HL-60/S4 treated with phorbol 12-myristate 13-acetate at 8.2 ng/mL for 4 days and 3 days (cell line): ENCODE data around the gene SLC30A3.

Experiments
- in situ Hi-C: fragments of 300-500 bp; cut with MboI; formaldehyde crosslinking; loops from 2 replicates; pipeline ENCODE4 v1.15.0; 2022; ENCODE audit warnings: low sequenced_read_pairs

The SLC30A3 gene

DNA sequence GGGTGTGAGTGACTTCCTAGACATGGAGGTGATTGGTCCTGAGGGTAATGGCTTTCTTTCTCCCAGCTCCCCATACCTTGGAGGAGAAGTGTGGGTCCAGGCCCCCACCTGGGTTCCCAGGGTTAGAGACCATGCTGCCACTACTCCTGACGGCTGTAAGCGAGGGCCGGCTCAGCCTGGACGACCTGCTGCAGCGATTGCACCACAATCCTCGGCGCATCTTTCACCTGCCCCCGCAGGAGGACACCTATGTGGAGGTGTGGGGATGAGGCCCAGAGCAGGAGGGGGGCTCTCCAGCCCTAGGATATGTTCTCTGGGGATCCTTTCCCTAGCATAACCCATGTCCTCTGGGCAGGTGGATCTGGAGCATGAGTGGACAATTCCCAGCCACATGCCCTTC is 23.9 kb downstream of the SLC30A3 start:
- in situ Hi-C loops = no loop called here

DNA sequence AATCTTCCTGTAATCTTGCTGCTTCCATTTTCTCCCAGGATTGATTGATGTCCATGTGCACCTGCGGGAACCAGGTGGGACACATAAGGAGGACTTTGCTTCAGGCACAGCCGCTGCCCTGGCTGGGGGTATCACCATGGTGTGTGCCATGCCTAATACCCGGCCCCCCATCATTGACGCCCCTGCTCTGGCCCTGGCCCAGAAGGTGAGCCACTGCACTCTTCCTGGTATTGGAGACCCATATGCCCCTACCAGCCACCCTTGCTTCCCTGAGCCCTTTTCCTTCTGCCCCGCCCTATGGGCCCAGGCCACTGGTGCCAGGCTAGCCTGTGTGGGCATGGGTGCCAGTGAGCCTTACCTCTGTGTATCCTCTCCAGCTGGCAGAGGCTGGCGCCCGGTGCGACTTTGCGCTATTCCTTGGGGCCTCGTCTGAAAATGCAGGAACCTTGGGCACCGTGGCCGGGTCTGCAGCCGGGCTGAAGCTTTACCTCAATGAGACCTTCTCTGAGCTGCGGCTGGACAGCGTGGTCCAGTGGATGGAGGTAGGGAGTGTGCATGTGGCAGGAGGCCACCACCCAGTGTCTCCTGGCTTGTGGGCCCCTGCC is 25.4 kb downstream of the SLC30A3 start:
- in situ Hi-C loops = no loop called here

DNA sequence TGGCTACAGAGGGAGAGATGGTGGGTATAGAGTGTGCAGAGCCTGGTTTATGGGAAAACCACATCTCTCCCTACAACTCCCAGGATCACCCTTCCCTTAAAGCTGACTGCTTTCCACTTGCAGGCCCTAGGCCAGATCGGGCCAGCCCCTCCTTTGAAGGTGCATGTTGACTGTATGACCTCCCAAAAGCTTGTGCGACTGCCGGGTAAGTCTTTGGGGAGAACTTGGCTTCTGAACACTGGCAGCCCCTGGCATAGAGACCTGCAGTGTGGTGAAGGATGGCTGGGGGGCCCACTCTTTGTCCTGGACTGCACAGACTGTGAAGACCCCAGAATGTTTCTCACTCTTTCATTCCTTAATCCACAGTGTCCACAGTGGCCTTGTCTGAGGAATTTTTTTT is 26.2 kb downstream of the SLC30A3 start:
- in situ Hi-C loops = no loop called here

DNA sequence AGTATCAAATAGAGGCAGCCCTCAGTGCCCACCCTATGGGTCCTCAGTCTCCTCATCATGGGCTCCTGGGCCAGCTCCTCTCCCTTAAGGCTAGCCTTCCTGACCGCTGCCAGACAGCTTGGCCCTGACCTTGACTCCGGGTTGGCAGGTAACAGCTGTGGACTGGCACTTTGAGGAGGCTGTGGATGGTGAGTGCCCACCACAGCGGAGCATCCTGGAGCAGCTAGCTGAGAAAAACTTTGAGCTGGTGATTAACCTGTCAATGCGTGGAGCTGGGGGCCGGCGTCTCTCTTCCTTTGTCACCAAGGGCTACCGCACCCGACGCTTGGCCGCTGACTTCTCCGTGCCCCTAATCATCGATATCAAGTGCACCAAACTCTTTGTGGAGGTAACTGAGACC is 26.7 kb downstream of the SLC30A3 start:
- in situ Hi-C loops = no loop called here

DNA sequence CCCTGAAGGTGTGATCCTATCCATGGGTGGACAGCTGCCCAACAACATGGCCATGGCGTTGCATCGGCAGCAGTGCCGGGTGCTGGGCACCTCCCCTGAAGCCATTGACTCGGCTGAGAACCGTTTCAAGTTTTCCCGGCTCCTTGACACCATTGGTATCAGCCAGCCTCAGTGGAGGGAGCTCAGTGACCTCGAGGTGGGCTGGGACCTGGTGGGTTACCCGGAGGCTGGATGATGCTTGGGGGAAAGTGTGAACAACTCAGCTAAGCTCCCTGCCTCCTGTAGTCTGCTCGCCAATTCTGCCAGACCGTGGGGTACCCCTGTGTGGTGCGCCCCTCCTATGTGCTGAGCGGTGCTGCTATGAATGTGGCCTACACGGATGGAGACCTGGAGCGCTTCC is 29.5 kb downstream of the SLC30A3 start:
- in situ Hi-C loops = no loop called here

DNA sequence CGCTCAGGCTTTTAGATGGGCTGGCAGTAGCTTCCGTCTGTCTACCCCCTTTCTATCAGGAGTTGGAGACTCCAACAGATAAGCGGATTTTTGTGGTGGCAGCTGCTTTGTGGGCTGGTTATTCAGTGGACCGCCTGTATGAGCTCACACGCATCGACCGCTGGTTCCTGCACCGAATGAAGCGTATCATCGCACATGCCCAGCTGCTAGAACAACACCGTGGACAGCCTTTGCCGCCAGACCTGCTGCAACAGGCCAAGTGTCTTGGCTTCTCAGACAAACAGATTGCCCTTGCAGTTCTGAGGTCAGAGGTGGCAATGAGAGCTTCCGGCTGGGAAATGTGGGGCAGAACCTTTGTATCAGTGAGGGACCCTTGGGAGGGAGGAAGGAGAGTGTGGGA is 30.9 kb downstream of the SLC30A3 start:
- in situ Hi-C loops = no loop called here

DNA sequence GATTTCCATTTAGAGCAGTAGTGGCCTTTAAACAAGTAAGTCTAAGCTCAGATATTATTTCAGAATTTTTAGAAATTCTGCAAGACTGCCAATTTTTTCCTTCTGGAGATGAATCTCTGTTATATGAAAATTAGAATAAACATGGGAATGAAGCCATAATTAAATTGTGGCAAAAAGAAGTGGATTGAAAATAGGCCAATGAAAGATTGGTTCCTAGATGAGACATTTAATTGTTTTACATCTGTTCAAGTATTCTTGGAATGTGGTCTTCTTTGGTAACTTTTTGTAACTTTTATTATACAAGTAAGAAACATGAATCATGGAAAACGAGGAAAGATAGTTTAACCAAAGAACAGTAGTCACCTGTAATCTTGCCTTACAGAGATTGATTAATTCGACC is 35.3 kb downstream of the SLC30A3 start:
- in situ Hi-C loops = no loop called here

DNA sequence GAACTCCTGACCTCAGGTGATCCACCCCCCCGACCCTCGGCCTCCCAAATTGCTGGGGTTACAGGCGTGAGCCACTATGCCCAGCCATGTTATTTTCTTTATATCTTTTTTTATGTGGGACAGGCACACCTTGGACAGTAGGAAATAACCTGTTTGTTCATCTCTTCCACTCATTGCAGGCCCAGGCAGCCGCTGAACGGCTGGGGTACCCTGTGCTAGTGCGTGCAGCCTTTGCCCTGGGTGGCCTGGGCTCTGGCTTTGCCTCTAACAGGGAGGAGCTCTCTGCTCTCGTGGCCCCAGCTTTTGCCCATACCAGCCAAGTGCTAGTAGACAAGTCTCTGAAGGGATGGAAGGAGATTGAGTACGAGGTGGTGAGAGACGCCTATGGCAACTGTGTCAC is 37.3 kb downstream of the SLC30A3 start:
- in situ Hi-C loops = no loop called here

DNA sequence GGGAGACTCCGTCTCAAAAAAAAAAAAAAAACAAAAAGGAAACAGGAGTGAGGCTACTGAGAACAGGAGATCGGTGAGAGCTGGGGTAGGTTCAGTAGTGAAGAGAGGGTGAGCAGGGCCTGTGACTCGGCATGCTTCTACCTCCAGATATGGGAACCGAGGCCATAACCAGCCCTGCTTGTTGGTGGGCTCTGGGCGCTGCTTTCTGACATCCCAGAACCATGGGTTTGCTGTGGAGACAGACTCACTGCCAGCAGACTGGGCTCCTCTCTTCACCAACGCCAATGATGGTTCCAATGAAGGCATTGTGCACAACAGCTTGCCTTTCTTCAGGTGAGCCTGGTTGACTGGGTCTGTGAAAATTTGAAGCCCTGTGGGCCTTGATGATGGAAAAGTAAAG is 39.4 kb downstream of the SLC30A3 start:
- in situ Hi-C loops = no loop called here

DNA sequence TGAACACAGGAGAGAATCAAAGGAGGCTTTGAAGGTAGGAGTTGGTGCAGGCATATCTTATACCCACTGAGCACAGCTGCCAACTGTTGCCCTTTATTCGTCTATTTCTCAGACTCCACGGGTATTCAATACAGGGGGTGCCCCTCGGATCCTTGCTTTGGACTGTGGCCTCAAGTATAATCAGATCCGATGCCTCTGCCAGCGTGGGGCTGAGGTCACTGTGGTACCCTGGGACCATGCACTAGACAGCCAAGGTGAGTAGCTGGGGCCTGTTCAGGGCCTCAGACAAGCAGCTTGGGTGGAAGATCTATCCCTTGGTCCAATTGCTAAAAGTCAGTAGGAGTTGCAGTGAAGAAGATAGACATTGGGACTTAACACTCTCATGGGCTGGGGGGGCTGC is 40.4 kb downstream of the SLC30A3 start:
- in situ Hi-C loops = no loop called here

DNA sequence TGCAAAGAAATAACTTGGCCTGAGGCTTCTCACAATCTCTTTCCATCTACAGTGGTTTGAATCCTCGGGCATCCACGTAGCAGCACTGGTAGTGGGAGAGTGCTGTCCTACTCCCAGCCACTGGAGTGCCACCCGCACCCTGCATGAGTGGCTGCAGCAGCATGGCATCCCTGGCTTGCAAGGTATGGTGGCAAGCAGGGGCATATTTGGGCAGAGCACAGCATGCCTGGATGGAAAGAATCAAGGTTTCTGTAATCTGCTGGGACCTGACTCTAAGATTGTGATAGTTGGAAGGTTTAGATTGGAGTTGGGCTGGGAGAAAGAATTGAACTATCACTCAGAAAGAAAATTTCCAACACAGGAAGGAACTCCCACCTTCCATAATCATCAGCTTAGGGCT is 41.7 kb downstream of the SLC30A3 start:
- in situ Hi-C loops = no loop called here

DNA sequence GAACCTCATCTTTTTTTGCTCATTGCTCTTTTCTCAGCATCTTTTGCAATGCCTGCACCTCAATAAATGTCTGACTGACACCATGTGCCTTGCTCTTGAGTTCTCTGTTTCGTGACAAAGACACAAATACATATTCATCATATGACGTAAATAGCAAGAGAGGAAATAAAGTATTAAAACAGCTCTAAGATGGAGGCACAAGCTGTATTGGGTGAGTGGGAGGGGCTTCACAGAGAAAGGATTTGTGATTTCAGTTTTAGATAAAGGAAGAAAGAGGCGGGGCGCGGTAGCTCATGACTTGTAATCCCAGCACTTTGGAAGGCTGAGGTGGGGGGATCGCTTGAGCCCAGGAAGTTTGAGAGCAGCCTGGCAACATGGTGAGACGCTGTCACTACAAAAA is 42.8 kb downstream of the SLC30A3 start:
- in situ Hi-C loops = no loop called here

DNA sequence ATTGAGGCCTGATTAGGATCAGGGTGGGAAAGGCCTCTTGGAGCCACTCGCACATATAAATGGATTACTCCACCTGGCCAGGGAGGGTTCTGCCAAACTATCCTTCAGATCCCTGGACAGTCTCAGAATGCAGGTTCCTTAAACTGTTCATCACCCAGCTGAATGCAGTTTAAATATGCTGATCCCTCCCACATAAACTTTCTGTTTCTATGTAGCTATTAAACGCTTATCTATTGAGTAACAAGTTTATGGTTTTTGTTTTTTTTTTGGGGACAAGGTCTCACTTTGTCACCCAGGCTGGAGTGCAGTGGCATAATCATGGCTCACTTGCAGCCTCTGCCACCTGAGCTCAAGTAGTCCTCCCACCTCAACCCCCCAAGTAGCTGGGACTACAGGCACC is 43.8 kb downstream of the SLC30A3 start:
- in situ Hi-C loops = no loop called here

DNA sequence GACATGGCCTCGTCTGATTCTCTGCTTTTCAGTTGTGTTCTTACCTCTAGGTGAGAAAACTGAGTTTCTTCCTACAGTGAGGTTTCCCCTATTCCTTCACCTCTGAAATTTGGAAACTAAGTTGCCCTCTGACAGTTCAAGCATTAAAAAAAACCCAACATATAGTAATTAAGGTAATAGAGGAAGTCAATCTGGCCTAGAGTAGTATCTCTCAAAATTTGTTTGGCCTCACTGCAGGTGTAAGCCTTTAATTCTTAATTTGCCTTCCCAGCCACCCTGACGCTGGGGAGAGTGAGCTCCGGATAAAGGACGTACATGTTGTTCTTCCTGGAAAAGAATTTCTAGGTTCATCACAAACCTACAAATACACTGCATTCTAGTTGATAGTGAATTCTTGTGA is 44.2 kb downstream of the SLC30A3 start:
- in situ Hi-C loops = no loop called here

DNA sequence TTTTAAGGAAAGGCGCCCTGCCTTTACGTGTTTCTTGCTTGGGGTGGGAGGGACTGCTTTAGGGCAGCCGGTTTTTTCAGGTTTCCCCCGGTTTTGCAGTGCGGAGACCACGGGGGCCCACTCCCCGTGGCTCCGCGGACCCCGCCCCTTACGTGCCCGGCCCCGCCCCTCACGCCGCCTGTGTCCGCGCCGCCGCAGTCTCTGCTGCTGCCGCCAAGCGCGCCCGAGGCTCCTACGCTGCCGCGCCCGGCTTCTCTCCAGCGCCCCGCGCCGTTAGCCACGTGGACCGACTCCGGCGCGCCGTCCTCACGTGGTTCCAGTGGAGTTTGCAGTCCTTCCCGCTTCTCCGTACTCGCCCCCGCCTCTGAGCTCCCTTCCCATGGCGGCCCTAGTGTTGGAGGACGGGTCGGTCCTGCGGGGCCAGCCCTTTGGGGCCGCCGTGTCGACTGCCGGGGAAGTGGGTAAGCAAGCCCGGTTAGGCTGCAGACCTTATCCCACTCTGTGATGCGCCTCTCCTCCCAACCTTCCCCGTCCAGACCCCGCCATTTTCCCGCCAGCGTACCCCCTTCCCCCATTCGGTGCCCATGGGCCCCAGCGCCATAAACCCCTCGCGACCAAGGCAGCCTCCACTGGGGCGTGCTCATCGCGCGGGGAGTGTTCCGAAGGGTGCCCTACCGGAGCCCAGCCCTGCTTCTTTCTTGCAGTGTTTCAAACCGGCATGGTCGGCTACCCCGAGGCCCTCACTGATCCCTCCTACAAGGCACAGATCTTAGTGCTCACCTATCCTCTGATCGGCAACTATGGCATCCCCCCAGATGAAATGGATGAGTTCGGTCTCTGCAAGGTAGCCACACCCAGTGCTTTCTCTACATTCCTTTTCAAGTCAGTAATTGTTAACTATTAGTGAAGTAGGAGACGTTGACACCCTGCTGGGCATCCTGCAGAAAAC is 45.4 kb downstream of the SLC30A3 start, which contains the start of gene CAD:
CAD (plus strand) TSS at position 197 of the 949 bp plus-strand sequence; CDS start at position 380, 183 bp downstream.
- in situ Hi-C loops = no loop called here

DNA sequence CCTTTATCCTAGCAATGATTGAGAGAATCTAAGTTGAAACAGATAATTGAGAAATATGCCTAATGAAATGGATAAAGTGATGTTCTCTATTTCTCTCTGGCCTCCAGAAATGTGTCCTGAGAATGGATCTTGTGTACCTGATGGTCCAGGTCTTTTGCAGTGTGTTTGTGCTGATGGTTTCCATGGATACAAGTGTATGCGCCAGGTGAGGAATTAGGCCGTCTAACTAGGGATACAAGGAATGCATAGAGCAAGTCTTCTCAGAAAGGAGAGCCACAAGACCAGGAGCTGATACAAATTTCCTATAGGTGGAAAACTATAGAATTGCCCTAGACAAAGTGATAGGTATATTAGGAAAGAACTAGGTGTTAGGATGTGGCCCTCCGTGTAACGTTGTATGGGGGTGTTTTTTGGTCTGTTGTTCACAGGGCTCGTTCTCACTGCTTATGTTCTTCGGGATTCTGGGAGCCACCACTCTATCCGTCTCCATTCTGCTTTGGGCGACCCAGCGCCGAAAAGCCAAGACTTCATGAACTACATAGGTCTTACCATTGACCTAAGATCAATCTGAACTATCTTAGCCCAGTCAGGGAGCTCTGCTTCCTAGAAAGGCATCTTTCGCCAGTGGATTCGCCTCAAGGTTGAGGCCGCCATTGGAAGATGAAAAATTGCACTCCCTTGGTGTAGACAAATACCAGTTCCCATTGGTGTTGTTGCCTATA is 46.3 kb downstream of the SLC30A3 start:
- in situ Hi-C loops = no loop called here

DNA sequence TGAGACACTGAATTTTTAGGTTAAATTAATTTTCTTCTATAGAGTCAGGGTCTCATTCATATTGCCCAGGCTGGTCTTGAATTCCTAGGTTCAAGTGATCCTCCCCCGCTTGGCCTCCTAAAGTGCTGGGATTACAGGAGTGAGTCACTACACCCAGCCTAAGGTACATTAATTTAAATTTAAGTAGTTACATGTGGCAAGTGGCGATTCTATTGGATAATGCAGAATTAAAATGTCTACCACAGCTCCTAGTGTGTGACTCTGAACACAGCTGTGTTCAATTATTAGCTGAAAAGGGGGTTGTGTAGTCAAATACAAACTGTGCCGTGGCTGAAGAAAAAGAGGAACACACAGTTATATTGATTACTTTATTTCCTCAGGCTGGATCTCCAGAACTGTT is 47.9 kb downstream of the SLC30A3 start:
- in situ Hi-C loops = no loop called here

DNA sequence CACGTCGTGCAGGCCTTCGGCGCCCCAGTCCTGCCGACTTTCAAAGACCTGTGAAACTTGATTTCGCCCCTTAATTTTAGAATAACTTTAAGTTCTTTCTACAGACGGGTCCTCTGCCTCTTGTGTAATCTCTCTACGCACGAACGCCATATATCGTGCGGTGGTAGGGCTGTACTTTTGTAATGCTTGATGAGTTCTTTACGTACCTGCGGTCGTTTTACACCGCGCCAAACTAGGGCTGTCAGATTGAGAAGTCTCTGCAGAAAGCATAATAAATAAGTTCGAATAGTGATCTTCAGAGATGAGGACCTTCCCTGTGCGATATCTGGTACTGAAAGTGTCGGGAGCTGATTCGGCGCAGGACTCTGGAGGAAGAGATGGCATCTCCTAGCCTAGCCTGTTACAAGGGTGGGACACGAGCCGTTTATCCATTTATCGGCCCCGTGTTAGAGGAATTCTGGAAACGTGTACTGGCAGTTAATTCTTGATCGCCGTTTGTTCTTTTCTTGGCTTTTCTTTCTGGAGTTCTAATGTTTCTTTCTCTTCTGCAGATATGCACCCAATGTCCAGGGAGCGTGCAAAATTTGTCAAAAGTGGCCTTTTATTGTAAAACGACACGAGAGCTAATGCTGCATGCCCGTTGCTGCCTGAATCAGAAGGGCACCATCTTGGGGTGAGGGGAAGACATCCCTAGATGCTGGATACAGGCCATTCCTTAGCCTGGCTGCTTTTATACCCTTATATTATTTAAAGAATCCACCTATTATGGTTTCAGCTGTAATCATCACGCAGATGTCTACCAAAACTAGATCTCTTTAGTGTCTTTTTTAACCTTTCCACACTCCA is 50.0 kb downstream of the SLC30A3 start:
- in situ Hi-C loops = no loop called here

DNA sequence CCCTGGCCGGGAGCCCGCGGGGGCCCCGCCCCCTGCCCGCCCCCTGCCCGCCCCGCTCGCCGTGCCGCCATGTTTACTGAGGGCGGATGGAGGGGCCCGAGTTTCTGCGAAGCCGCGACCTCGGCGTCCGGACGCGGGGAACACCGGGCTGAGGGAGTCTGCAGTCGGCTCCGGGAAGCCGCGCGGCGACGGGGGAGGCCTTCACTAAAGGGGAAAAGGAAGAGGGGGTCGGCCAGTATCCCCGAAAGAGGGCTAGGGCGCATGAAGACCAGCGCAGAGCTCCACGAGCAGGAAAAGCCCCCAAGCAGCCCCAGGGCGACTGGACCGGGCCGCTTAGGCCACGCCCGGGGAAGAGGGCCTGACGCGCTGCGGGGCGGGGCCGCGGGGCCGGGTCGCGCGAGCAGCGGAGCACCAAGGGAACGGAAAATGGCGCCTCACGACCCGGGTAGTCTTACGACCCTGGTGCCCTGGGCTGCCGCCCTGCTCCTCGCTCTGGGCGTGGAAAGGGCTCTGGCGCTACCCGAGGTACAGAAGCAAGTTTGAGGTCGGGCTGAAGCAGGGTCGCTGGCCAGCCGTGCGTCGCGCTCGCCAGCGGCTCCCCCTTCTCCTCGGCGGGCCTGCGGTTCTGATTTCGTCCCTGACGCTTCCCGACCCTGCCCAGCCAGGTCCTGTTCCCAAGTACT is 50.8 kb downstream of the SLC30A3 start, which contains the start of the genes ATRAID and SLC5A6:
ATRAID (plus strand) TSS at position 99 of the 683 bp plus-strand sequence; CDS start at position 427, 328 bp downstream.
SLC5A6 (minus strand) TSS at position 326 of the 683 bp plus-strand sequence. CDS start 4,618 bp downstream, outside the sequence.
- in situ Hi-C loops = no loop called here
